Astrocyte of the cerebellum (primary cell): ENCODE data around the gene CDH6.
"Not testable (repeated sequence)": the region's sequence is repeated elsewhere in the genome, so short reads cannot be mapped to it uniquely, and the experiment has no call there.

Experiments
- DNase-seq: peaks from one replicate; pipeline ENCODE4 v3.0.0-alpha.2; 2011; ENCODE audit warnings: low read depth
- H3K4me3 ChIP-seq: 2 replicates; pipeline ENCODE4 v1.5.1; 2011; ENCODE audit warnings: mild to moderate bottlenecking, low read depth, low read length, moderate library complexity
- in situ Hi-C: cut with HindIII; loops from 2 replicates; pipeline ENCODE4 v1.10.0; 2017; ENCODE audit warnings: low sequenced_read_pairs
- TF ChIP-seq, protein P1 (sequence below): IDR thresholded peaks from 2 replicates; pipeline ENCODE4 v1.5.1; 2012; ENCODE audit warnings: low read length, low read depth, moderate library complexity, mild to moderate bottlenecking; ENCODE audit errors: missing control alignments

CDH6 gene

GRCh38 chr5:31361234-31361633 lies 167.7 kb downstream of the CDH6 start:
- TF ChIP-seq, protein P1, sequence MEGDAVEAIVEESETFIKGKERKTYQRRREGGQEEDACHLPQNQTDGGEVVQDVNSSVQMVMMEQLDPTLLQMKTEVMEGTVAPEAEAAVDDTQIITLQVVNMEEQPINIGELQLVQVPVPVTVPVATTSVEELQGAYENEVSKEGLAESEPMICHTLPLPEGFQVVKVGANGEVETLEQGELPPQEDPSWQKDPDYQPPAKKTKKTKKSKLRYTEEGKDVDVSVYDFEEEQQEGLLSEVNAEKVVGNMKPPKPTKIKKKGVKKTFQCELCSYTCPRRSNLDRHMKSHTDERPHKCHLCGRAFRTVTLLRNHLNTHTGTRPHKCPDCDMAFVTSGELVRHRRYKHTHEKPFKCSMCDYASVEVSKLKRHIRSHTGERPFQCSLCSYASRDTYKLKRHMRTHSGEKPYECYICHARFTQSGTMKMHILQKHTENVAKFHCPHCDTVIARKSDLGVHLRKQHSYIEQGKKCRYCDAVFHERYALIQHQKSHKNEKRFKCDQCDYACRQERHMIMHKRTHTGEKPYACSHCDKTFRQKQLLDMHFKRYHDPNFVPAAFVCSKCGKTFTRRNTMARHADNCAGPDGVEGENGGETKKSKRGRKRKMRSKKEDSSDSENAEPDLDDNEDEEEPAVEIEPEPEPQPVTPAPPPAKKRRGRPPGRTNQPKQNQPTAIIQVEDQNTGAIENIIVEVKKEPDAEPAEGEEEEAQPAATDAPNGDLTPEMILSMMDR: no peak
- in situ Hi-C loops: loop anchor here (5.0 kb wide), 1 partner anchor 51 kb away; no protein-coding TSS in a partner anchor
- no peak overlapping the region for H3K4me3 ChIP-seq
- no peak for DNase-seq

GRCh38 chr5:31361704-31362528 lies 168.4 kb downstream of the CDH6 start:
- not testable (repeated sequence) for H3K4me3 ChIP-seq
- peak; percentile 42 for DNase-seq
- in situ Hi-C loops: loop anchor here (5.0 kb wide), 1 partner anchor 50 kb away; no protein-coding TSS in a partner anchor

DNA sequence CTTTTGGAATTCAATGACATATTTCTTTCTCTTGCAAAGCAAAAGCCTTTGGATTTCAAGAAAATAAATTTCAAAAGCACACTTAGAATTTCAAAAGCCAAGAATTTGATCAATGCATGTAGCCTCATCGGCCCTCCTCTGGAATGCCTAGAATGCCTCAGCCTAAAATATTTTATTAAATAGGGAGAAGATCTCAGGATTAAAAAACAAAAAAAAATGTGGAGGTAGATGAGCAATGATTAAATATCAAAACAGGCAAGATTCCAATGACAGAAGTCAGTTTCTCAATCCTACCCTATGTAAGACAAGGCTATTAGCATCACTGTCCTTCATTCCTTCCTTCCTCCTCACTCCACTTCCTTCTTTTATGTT lies 169.0 kb downstream of the CDH6 start:
- no peak overlapping the region for H3K4me3 ChIP-seq
- in situ Hi-C loops: loop anchor here (5.0 kb wide), 1 partner anchor 50 kb away; no protein-coding TSS in a partner anchor
- no peak for DNase-seq
- TF ChIP-seq, protein P1: no peak

DNA sequence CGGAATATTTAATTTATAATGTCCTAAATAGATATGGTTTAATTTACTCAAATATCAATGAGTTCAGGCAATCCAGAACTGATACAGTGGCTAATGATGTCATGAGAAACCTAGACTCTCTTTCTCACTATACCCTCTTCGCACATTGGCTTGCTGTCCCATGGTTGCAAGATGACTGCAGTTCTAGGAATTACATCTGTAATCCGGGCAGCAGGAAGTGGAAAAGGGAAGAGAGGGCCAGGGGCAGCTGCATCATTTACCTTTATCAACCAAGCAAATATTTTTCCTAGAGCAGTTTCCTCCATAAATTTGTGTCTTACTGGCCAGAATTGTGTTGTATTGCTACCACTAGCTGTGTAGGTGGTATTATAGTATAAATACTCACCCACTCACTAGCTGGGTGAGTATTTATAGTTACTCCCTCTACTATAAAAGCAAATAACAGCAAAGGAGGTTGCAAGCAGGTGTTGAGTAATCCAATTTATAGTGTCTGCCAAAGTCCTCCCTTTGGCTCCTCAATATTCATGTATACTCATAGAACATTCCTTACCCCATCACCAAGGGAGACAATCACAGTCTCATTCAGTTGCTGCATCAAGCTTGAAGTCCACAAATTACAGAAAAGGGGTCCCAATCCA lies 169.6 kb downstream of the CDH6 start:
- no peak overlapping the region for H3K4me3 ChIP-seq
- TF ChIP-seq, protein P1: no peak
- in situ Hi-C loops: loop anchor here (5.0 kb wide), 1 partner anchor 49 kb away; no protein-coding TSS in a partner anchor
- DNase-seq: no peak

GRCh38 chr5:31364881-31365636 lies 171.6 kb downstream of the CDH6 start:
- in situ Hi-C loops: loop anchor here (5.0 kb wide), 1 partner anchor 47 kb away; no protein-coding TSS in a partner anchor
- TF ChIP-seq, protein P1: no peak
- DNase-seq: no peak
- no peak overlapping the region for H3K4me3 ChIP-seq

GRCh38 chr5:31365776-31366175 lies 172.3 kb downstream of the CDH6 start:
- H3K4me3 ChIP-seq: no peak overlapping the region
- in situ Hi-C loops: no loop called here
- TF ChIP-seq, protein P1: no peak
- DNase-seq: no peak
